Activated CD8-positive, alpha-beta memory T cell treated with anti-CD3 and anti-CD28 coated beads for 48 hours (primary cell): ENCODE data around the gene BCL2L11.

ENCODE experiments used
- DNase-seq, 3 experiments: peaks; one replicate each; pipeline ENCODE4 v3.0.0-alpha.2; 2020; ENCODE audit warnings: low read depth in 2 of 3, low spot score in 2 of 3

The BCL2L11 gene

GRCh38 chr2:111167863-111168162 lies 47.1 kb downstream of the BCL2L11 start:
- DNase-seq = no peak

DNA sequence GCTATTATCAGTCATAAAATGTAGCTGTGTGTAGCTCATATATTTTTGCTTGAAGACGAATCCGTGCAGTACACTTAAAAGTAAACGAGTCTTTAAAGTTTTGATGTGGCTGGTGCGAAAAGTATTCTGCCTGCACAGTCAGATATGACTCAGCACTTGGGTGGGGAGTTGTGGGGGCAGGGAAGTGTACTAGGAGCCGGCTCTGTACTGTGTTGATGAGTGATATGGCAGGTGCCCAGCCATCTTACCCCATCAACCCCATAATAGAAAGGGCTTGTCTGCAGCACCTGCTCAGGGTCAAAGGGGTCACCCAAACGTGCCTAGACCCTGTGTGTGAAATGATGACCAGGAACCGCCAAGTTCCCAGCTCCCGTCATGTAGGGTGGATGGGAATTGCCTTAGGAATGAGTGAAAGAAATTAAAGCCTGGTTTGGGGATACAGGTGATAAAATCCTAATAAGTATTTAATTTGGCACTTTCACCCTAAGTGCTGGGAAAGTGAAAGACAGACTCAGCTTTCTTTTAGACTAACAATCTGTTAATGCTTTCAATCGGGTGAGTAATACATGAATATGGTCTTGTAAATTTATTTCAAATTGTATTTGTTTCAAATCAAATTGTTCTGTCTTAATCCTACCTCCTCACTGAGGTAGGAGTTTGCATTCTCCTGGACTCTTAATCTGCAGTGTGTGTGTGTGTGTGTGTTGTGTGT lies 48.0 kb downstream of the BCL2L11 start:
- peak in 2 of 3 experiments; percentile 16 to 37 for DNase-seq

DNA sequence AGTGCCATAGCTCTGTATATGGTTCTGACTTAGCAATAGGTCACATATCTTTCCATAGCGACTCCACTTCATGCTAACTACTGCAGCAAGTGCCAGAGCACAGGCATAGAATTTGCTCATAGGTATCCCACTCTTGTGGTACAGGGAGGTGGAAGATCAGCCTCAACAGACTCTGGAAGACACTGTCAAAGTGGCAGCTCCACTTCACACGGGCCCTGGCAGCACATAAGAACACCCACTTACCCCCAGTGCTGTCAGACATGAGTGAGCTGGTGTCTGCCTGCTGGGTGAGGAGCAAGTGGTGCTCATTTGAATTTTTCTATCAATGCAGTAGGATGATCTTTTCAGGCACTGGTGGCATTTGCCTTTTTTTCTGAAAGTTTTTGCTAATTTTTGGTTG lies 48.6 kb downstream of the BCL2L11 start:
- no peak for DNase-seq

DNA sequence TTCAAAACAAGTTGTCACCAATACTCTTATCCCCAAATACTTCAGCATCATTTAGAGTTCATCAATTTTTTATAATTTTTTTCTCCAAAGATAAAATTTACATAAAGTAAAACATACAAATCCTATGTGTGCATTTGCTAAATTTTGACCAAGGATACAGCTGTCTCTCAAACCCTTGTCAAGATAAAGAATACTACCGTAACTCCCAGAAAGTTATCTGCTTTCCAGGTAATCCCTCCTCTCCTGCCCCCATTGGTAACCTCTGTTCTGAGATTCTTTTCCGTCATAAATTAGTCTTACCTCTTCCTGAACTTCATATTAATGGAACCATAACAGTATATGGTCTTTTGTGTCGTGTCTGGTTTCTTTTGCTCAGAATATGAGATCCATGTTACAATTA lies 49.2 kb downstream of the BCL2L11 start:
- DNase-seq = no peak

- DNase-seq = no peak
Measured at GRCh38 chr2:111171337-111171930, 50.7 kb downstream of the BCL2L11 start.

DNA sequence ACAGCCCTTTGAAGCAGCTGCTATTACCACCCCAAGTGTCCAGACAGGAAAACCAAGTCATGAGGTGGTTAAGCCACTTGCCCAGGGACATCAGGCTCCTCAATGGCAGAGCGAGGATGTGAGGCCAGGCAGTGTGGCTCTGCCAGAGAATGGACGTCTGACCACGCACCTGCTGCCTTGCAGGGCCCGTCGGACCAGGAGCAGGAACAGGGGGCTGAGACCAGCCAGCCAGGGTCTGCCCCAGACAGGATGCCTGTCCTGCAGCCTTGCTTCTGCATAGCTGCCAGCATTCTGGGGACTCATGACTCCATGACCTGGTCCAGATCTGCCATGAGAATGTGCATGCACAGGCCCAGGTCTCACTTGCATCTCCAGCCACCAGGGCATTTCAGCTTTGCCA lies 52.0 kb downstream of the BCL2L11 start:
- no peak for DNase-seq

DNA sequence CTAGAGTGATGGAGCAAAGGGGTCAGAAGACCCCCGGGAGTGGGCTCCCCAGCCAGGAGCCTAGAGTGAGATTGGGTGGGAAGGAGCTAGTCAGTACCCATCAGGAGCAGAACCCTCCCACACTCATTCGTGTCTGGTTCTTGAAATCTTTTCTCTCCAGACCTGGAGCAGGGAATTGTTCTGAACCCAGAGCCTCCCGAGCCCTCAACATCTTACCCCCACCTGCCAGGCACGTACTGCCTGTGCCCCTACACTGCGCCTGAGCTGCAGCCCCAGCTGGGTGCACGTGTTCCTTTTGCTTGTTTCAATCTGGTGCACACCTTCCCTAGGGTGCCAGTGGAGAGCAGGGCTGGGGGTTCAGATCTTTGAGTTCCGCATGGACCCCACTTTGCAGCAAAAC lies 52.6 kb downstream of the BCL2L11 start:
- no peak for DNase-seq

- no peak for DNase-seq
Measured at GRCh38 chr2:111173856-111174255, 53.1 kb downstream of the BCL2L11 start.

DNA sequence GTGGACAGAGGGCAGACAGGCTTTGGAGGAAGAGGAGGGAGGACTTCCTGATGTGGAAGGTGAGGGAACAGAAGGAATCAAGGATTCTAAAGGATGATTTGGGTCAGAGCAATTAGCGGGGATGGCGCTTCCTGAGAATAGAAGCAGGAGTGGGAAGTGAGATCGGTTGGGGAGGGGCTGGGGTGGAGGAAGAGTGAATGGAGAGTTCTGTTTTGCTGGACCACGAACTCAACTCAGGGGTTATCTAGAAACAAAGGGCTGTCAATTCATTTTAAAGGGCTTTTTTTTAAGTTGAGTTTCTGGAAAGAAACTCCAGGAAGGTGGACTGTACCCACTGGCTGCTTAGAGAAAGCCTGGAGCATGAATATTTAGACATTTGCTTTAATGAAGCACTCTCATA lies 54.9 kb downstream of the BCL2L11 start:
- DNase-seq = no peak

- no peak for DNase-seq
Measured at GRCh38 chr2:111176388-111176787, 55.7 kb downstream of the BCL2L11 start.

DNA sequence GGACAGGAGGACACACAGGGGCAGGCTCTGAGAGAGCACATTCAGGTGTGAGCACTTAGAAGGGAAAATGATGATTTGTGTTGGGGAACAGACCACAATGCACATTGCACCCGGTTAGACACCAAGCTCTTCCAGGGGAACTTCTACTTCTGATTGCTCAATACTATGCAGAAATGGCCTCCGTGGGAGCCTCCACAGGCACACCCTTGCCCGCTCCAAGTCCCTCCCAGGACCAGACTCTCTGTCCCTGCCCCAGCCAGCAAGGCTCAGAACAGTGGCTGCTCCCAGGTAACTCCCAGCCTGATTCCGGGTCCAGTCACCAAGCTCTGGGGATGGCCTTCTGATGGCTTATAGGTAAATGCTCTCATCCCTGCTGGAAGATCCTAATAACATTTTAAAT lies 56.2 kb downstream of the BCL2L11 start:
- DNase-seq = no peak

GRCh38 chr2:111178296-111178695 lies 57.6 kb downstream of the BCL2L11 start:
- DNase-seq = no peak

GRCh38 chr2:111178730-111179405 lies 58.2 kb downstream of the BCL2L11 start:
- no peak for DNase-seq

DNA sequence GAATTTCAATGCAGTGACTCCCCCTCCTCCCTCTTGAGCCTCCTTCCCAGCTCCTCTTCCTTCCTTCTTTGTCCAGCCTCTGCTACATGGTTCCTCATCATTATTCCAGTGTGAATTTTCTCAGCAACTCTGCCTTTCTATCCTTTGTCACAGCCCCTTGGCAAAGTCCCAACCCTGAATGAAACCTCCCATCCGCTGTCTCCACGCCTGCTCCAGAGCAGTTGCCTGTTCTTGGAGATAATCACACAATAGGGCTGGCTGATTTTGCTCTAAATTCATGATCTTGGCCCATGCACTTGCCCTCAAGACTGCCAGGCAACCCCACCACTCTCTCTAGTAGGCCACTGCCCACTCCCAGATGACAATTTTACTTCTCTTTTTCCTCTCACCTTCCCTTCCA lies 61.4 kb downstream of the BCL2L11 start:
- DNase-seq = no peak

GRCh38 chr2:111182740-111183139 lies 62.0 kb downstream of the BCL2L11 start:
- DNase-seq = no peak

- DNase-seq = no peak
Measured at GRCh38 chr2:111184725-111185310, 64.1 kb downstream of the BCL2L11 start.

GRCh38 chr2:111185361-111186022 lies 64.8 kb downstream of the BCL2L11 start:
- DNase-seq = no peak

DNA sequence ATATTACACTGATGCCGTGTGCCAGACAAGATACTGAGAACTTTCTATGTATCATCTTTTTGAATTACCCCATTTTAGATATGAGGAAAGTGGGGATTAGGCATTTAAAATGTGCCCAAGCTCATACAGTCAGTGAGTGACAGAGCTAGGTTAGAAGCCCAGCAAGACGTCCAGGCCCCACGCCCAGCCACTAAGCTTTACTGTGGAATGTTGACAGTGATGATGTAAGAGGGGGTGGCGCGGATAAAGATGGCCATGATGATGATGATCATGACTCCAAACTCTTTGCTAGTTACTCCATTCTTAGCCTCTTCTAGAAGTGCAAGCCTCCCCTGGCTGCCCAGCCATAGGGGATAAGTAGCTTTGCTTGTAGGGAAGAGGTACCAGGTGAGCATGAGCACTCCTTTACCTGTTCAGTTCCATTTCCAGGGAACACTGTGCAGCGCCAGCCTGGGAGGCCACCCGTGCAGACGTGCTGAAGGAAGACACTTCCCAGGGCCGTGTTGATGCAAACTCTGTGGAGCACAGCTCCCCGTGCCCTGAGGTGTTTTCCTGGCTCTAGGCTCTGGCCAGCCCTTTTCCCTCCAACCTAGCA lies 65.5 kb downstream of the BCL2L11 start:
- no peak for DNase-seq

DNA sequence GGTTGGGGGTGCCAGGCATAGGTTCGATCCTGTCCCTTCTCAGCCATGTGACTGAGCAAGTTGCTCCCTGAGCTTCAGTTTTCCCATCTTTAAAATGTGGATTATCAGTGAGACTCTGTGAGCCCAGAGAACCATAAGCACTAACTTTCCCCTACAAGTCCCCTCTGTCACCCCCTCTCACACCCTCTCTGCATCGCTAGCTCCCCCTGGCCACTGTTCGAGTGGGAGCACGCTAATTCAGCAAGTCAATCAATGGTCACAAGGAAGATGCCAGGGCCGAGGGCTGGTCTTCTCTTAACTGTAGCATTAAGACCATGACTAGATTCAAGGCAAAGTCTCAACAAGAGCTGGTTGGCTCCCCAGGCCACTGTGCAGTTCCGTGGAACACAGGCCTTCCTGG lies 66.2 kb downstream of the BCL2L11 start:
- no peak for DNase-seq

- no peak for DNase-seq
Measured at GRCh38 chr2:111188681-111189080, 68.0 kb downstream of the BCL2L11 start.

DNA sequence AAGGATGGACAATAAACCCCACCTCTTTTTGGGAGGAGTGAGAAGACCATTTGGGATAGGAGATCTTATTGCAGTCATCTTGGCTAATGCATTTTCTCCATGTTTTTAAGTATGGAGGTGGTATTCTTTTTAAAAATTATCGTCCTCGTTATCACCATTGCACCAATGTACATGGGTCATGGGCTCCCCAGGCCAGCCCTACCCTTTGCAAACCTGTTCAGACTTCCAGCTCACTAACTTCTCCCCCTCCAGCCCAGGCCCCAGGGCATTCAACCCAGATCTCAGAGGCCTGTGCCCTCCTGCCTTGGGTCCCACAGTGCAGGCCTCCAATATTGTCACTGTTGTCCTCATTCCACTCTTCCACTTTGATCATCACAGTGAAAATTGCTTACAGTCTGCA lies 68.4 kb downstream of the BCL2L11 start:
- no peak for DNase-seq
